OCI-LY1 (cell line): ENCODE data around the gene CCT3.

Experiments used
- CTCF ChIP-seq: fragments of 200-600 bp; sonication (generic), shearing (Covaris generic); IDR thresholded peaks from 2 replicates; pipeline ENCODE4 v1.5.1; 2017; ENCODE audit warnings: mild to moderate bottlenecking, antibody characterized with exemption, low read length, moderate library complexity, mixed read lengths
- EZH2 ChIP-seq: fragments of 200-600 bp; sonication (generic), shearing (Covaris generic); IDR thresholded peaks from 2 replicates; pipeline ENCODE4 v1.8.0; 2017; ENCODE audit warnings: borderline replicate concordance, mixed run types, mild to moderate bottlenecking, antibody characterized with exemption, low read length, moderate library complexity, mixed read lengths

DNA sequence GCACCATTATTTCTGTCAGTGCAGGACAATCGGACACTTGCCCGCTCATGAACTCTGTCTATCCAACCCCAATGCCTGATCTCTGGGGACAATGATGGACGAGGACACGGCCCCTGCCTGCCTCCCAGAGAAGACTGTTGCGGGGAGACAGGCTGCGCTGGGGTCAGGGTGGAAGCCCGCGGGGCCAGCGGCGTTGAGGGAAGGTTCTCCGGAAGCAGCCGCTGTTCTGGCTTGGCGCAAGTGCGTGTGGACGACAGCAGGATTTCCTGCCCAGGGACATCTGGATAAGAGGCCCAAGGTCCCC lies 49.7 kb upstream of the CCT3 start:
- TF ChIP-seq CTCF (no peak), EZH2 (no peak)
